ENCODE measurements around the gene BRD3OS.

DNA sequence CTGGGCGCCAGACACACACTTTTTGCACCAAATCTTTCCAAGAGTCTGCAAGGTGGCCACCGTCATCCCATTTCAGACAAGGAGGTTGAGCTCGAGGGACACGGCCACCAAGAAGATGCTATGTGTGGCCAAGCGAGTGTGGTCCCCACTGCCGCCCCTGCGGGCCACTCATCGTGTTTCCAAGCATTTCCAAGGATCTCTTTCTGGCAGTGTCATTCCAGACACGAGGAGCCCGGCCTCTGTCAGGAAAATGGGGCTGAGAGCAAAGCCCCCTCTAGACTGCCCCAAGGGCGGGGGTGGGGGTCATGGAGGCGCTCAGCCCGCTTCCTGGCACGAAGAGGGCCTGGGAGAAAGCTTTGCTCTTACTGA is 43.7 kb upstream of the BRD3OS start:
- TF ChIP-seq POLR2A (IDR thresholded peaks at IDR 0.05; ENCODE audit: extremely low read depth, insufficient read length) (no peak), CTCF (IDR thresholded peaks at IDR 0.05; ENCODE audit: low read depth, low read length) (no peak)
- TF ChIP-seq, protein P1, sequence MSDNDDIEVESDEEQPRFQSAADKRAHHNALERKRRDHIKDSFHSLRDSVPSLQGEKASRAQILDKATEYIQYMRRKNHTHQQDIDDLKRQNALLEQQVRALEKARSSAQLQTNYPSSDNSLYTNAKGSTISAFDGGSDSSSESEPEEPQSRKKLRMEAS (IDR thresholded peaks at IDR 0.05; ENCODE audit: low read depth, low read length), result no peak
